HCT116 (cell line): Measurements from ENCODE around the gene NOX1. TPM values are rescaled to one million over a fixed set of nuclear protein-coding genes. Genes with fewer than 3 reads are reported as not detected.
A peak's percentile ranks its signal among the peaks of the same experiment; 100 is the strongest.
"Not testable (repeated sequence)": the region's sequence is repeated elsewhere in the genome, so short reads cannot be mapped to it uniquely, and the experiment has no call there.

ENCODE experiments used
- ATAC-seq: fragments of 200-7000 bp; cut with Tn5 transposase; 2 replicates; pipeline ENCODE4 v1.9.1; 2020; ENCODE audit warnings: mild to moderate bottlenecking, moderate library complexity
- BruUV-seq: library from RNA; stranded (reverse); fragments of 400-500 nt; replicated peaks from 2 replicates; lab custom pipeline; 2021; lab: Mats Ljungman, UMichigan
- CTCF ChIA-PET: fragments of 300-600 bp; sonication (Branson Sonifier 250); formaldehyde crosslinking; loops from one replicate; lab custom pipeline; 2021; ENCODE audit warnings: antibody characterized with exemption; lab: Charles Lee
- POLR2A ChIA-PET: fragments of 300-600, 350-600 bp; sonication (Branson Sonifier 250); formaldehyde crosslinking; loops from one replicate; lab custom pipeline; 2021; ENCODE audit warnings: antibody characterized with exemption; lab: Charles Lee
- RAD21 ChIA-PET, 2 experiments: fragments of 300-600 bp; sonication (Branson Sonifier 250); formaldehyde crosslinking; loops; one replicate each; lab custom pipeline; 2023; ENCODE audit warnings: low total read pairs in 2 of 2; ENCODE audit not compliant: uncharacterized antibody in 2 of 2, unreplicated experiment in 2 of 2, low non-redundant PET in 1 of 2; lab: Charles Lee
- DNase-seq: peaks from one replicate; pipeline ENCODE4 v3.0.0-alpha.2; 2010; ENCODE audit warnings: low read depth, low spot score
- H2AFZ ChIP-seq: fragments of 200-600 bp; shearing (Covaris generic), sonication (generic); 2 replicates; pipeline ENCODE4 v1.6.1; 2017; ENCODE audit warnings: low read depth, mixed run types, mixed read lengths, antibody characterized with exemption, low read length; ENCODE audit not compliant: poor library complexity, severe bottlenecking
- H3K27ac ChIP-seq: 2 replicates; pipeline ENCODE4 v1.5.1; 2012; ENCODE audit warnings: low read depth, low read length
- H3K27me3 ChIP-seq: fragments of 200-600 bp; sonication (generic); 2 replicates; pipeline ENCODE4 v1.6.1; 2016; ENCODE audit warnings: mixed run types, low read length, mixed read lengths; ENCODE audit not compliant: insufficient read depth
- H3K36me3 ChIP-seq, 2 experiments: fragments of 200-500 bp in 1 of 2; fragments of 200-600 bp in 1 of 2; sonication (Bioruptor generic) in 1 of 2; sonication (generic) in 1 of 2; 2 replicates each; pipeline versions ENCODE4 v1.5.1 to v1.6.1; 2014 to 2016; ENCODE audit warnings: low read length in 2 of 2, inconsistent platforms in 1 of 2, mixed read lengths in 1 of 2, mixed run types in 1 of 2; ENCODE audit not compliant: insufficient read depth in 2 of 2, control insufficient read depth in 1 of 2
- H3K4me1 ChIP-seq, 2 experiments: fragments of 200-600 bp in 1 of 2; sonication (generic) in 1 of 2; 2 replicates each; pipeline versions ENCODE4 v1.5.1 to v1.6.1; 2012 to 2017; ENCODE audit warnings: low read length in 2 of 2, inconsistent platforms in 1 of 2, mild to moderate bottlenecking in 1 of 2, mixed read lengths in 1 of 2, mixed run types in 1 of 2, moderate library complexity in 1 of 2; ENCODE audit not compliant: insufficient read depth in 2 of 2, control insufficient read depth in 1 of 2
- H3K4me2 ChIP-seq: fragments of 200-600 bp; sonication (generic); 2 replicates; pipeline ENCODE4 v1.6.1; 2017; ENCODE audit warnings: mixed run types, low read length, mixed read lengths
- H3K4me3 ChIP-seq, 2 experiments: fragments of 200-600 bp in 1 of 2; sonication (generic) in 1 of 2; replicated peaks in 1 of 2; 2 replicates each; pipeline ENCODE4 v1.5.1; 2011 to 2016; ENCODE audit warnings: low read length in 2 of 2, control low read depth in 1 of 2, low read depth in 1 of 2, mild to moderate bottlenecking in 1 of 2, mixed read lengths in 1 of 2, mixed run types in 1 of 2
- H3K79me2 ChIP-seq: fragments of 200-600 bp; sonication (generic); 2 replicates; pipeline ENCODE4 v1.6.1; 2017; ENCODE audit warnings: mild to moderate bottlenecking, mixed run types, low read length, moderate library complexity, mixed read lengths; ENCODE audit not compliant: insufficient read depth
- H3K9ac ChIP-seq: fragments of 200-600 bp; sonication (generic); 2 replicates; pipeline ENCODE4 v1.6.1; 2016; ENCODE audit warnings: low read length, mixed read lengths
- H3K9me2 ChIP-seq: fragments of 200-600 bp; sonication (generic), shearing (Covaris generic); 2 replicates; pipeline ENCODE4 v1.6.1; 2017; ENCODE audit warnings: mixed run types, mild to moderate bottlenecking, moderate library complexity; ENCODE audit not compliant: insufficient read depth
- H3K9me3 ChIP-seq, 2 experiments: fragments of 200-500 bp in 1 of 2; fragments of 200-600 bp in 1 of 2; sonication (Bioruptor generic) in 1 of 2; sonication (generic) in 1 of 2; 2 replicates each; pipeline ENCODE4 v1.6.1; 2014 to 2017; ENCODE audit warnings: low read length in 2 of 2, mixed read lengths in 2 of 2, inconsistent platforms in 1 of 2, low read depth in 1 of 2, mild to moderate bottlenecking in 1 of 2, mixed run types in 1 of 2, moderate library complexity in 1 of 2; ENCODE audit not compliant: control insufficient read depth in 1 of 2, insufficient read depth in 1 of 2
- H4K20me1 ChIP-seq: fragments of 200-600 bp; sonication (generic), shearing (Covaris generic); 2 replicates; pipeline ENCODE4 v1.6.1; 2017; ENCODE audit warnings: mixed run types, mild to moderate bottlenecking, moderate library complexity; ENCODE audit not compliant: insufficient read depth
- SP1 ChIP-seq: IDR thresholded peaks from 2 replicates; pipeline ENCODE4 v1.6.1; 2012; ENCODE audit warnings: low read depth
- SRF ChIP-seq: IDR thresholded peaks from 2 replicates; pipeline ENCODE4 v1.6.1; 2012; ENCODE audit warnings: low read depth
- ZBTB33 ChIP-seq: IDR thresholded peaks from 2 replicates; pipeline ENCODE4 v1.6.1; 2011; ENCODE audit warnings: mild to moderate bottlenecking, low read length, moderate library complexity; ENCODE audit not compliant: insufficient replicate concordance; ENCODE audit errors: extremely low read depth
- intact Hi-C: fragments of 100-400 bp; cut with micrococcal nuclease; formaldehyde crosslinking; loops from 2 replicates; pipeline ENCODE4 v1.10.0; 2022
- total RNA-seq: library from RNA; stranded (reverse); gene quantifications from one replicate; pipeline ENCODE4 v1.2.1, GENCODE V29; 2021; ENCODE audit not compliant: unreplicated experiment

Gene NOX1
- total RNA-seq, 1 experiment from 2014 or later: not detected

DNA sequence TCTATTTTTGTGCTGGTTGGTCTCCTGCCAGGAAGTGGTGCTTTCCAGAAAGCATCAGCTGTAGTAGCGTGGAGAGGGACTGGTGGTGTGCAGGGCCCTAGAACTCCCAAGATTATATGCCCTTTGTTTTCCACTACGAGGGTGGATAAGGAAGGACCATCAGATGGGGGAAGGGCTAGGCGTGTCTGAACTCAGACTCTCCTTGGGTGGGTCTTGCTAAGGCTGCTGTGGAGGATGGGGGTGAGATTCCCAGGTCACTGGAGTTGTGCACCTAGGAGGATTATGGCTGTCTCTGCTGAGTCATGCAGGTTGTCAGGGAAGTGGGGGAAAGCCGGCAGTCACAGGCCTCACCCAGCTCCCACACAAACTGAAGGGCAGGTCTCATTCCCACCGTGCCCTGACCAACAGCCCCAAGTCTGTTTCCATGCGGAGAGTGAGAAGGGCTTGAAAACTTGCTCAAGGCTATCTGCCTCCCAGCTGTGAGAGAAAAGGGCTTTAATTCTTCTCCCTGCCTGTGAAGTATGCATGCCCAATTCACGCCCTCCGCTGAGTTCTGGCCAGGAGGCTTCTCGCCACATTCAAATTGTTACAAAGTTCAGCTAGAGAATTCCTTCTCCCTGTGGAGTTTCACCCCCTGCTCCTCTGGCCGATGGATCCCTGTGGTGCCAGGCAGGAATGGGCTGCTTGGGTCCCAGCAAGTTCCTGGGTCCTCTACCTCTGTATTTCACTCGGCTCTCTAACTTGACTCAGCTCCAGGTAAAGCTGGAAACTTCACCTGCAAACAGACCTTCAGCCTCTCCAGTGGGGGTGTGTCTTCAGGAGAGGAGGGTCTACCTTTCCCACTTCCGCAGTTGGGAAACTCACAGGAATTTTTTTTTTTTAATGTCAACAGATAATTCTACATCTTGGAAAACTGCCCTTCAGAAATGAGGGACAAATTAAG is 61.7 kb downstream of the NOX1 start:
- Histone ChIP-seq H3K36me3 (no peaks in the 10 kb centered on the region), H3K27me3 (no peaks in the 10 kb centered on the region), H3K79me2 (no peaks in the 10 kb centered on the region), H3K4me3 (no peak overlapping the region), H3K27ac (no peak overlapping the region), H4K20me1 (no peaks in the 10 kb centered on the region), H3K9me2 (no peaks in the 10 kb centered on the region), H2AFZ (no peak overlapping the region), H3K4me2 (no peak overlapping the region), H3K9me3 (no peaks in the 10 kb centered on the region), H3K9ac (no peak overlapping the region), H3K4me1 (peaks cover 0 to 19% of the 10 kb centered on the region in 2 experiments; a peak in 1 of 4 replicates)
- intact Hi-C loops: no loop called here
- TF ChIP-seq SP1 (no peak), SRF (no peak), ZBTB33 (no peak)
- ChIA-PET RAD21 (no interaction called here), CTCF (no interaction called here), POLR2A (no interaction called here)
- DNase-seq: no peak
- no TSS peak for BruUV-seq
- ATAC-seq: no peak

DNA sequence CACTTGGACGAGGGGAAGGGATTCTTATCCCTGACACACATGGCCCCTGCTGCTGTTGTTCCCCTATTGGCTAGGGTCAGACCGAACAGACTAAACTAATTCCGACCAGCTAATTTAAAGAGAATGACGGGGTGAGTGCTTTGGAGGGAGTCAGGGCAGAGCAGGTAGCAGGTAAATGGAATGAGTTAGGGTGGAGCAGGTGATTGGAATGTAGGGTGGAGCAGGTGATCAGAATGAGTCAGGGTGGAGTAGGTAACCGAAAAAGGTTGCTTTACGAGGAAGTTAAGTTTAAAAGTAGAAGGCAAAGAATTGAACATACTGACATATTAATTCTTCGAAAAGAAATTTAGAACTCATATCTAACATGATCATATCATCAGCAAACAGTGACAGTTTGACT is 65.9 kb downstream of the NOX1 start:
- DNase-seq, H3K9ac ChIP-seq, H3K27me3 ChIP-seq, H3K9me3 ChIP-seq, H3K9me2 ChIP-seq, H2AFZ ChIP-seq, BruUV-seq, H3K27ac ChIP-seq, H3K4me3 ChIP-seq, RAD21 ChIA-PET, CTCF ChIA-PET, intact Hi-C loops, H4K20me1 ChIP-seq, H3K79me2 ChIP-seq, H3K36me3 ChIP-seq: not testable (repeated sequence)
- Histone ChIP-seq H3K4me1 (peaks cover 0 to 19% of the 10 kb centered on the region in 2 experiments; a peak in 1 of 4 replicates), H3K4me2 (peak overlapping the region; percentile 54)
- POLR2A ChIA-PET: interaction anchor here (0.7 kb wide), 1 partner anchor 77 kb away, joined by 3 read pairs; no protein-coding TSS in a partner anchor
- ATAC-seq: peak; percentile 63
